Astrocyte of the spinal cord (primary cell): ENCODE measurements around the gene MSMO1.

Experiments used
- DNase-seq: peaks from one replicate; pipeline ENCODE4 v3.0.0; 2011; ENCODE audit warnings: low read depth, low spot score
- H3K4me3 ChIP-seq: 2 replicates; pipeline ENCODE4 v1.5.1; 2011; ENCODE audit warnings: low read depth, mild to moderate bottlenecking, low read length, moderate library complexity
- in situ Hi-C: cut with HindIII; loops from 2 replicates; pipeline ENCODE4 v1.10.0; 2017; ENCODE audit warnings: low sequenced_read_pairs
- TF ChIP-seq, protein P1 (sequence below): IDR thresholded peaks from 2 replicates; pipeline ENCODE4 v1.5.1; 2012; ENCODE audit warnings: low read depth, mild to moderate bottlenecking, low read length, inconsistent platforms

MSMO1 gene

DNA sequence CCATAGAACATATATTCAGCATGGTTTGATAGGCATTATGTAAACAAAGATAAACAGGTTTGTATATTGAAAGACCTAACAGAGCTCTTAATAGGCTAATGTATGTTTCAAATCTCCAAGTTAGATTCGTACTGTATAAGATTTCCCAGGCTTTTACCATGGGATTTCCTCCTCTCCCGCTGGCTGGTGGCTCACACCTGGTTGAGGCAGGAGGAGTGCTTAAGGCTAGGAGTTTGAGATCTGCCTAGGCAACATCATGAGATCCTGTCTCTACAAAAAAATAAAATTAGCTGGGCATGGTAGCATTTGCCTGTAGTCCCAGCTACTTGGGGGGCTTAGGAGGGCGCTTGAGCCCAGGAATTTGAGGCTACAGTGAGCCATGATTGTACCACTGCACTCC lies 56.7 kb downstream of the MSMO1 start:
- DNase-seq = no peak
- H3K4me3 ChIP-seq = no peak overlapping the region
- in situ Hi-C loops = no loop called here
- TF ChIP-seq, protein P1, sequence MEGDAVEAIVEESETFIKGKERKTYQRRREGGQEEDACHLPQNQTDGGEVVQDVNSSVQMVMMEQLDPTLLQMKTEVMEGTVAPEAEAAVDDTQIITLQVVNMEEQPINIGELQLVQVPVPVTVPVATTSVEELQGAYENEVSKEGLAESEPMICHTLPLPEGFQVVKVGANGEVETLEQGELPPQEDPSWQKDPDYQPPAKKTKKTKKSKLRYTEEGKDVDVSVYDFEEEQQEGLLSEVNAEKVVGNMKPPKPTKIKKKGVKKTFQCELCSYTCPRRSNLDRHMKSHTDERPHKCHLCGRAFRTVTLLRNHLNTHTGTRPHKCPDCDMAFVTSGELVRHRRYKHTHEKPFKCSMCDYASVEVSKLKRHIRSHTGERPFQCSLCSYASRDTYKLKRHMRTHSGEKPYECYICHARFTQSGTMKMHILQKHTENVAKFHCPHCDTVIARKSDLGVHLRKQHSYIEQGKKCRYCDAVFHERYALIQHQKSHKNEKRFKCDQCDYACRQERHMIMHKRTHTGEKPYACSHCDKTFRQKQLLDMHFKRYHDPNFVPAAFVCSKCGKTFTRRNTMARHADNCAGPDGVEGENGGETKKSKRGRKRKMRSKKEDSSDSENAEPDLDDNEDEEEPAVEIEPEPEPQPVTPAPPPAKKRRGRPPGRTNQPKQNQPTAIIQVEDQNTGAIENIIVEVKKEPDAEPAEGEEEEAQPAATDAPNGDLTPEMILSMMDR = no peak

- TF ChIP-seq, protein P1 = no peak
- in situ Hi-C loops = no loop called here
- no peak overlapping the region for H3K4me3 ChIP-seq
- peak; percentile 64 for DNase-seq
Observed at GRCh38 chr4:165384598-165384997, 57.1 kb downstream of the MSMO1 start.

DNA sequence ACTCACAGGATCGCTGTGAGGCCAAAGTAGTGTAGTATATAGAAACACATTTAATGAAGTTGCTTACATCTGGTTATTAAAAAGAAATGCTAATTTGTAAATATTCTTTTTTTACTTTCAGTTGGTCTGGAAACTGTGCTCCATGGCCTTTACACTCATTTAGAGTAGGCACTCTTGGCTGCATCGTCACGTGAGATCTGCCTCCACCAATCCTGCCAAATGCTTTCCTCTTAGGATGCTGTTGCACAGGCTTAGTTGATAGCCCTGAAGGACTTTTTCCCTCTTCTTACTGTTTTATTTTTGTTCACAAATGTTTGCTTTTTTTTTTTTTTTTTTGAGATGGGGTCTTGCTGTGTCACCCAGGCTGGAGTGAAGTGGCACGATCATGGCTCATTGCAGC lies 57.7 kb downstream of the MSMO1 start:
- no peak for DNase-seq
- in situ Hi-C loops = no loop called here
- TF ChIP-seq, protein P1 = no peak
- no peak overlapping the region for H3K4me3 ChIP-seq

GRCh38 chr4:165386328-165386727 lies 58.9 kb downstream of the MSMO1 start:
- in situ Hi-C loops = no loop called here

GRCh38 chr4:165388756-165389155 lies 61.3 kb downstream of the MSMO1 start:
- no peak overlapping the region for H3K4me3 ChIP-seq
- in situ Hi-C loops = no loop called here
- no peak for DNase-seq
- TF ChIP-seq, protein P1 = no peak

More at GRCh38 chr4:165386328-165386727, 58.9 kb downstream of the MSMO1 start:
- no peak for DNase-seq
- TF ChIP-seq, protein P1 = no peak
- H3K4me3 ChIP-seq = no peak overlapping the region
